ACC112 (cell line): ENCODE data around the gene SMPX.

ENCODE experiments used
- H2AFZ ChIP-seq: fragments of 200-600 bp; sonication (generic); one replicate; pipeline ENCODE4 v1.6.0; 2017; ENCODE audit warnings: antibody characterized with exemption, low read length; ENCODE audit not compliant: unreplicated experiment
- H3K27ac ChIP-seq: fragments of 200-600 bp; sonication (generic); 2 replicates; pipeline ENCODE4 v1.5.1; 2014; ENCODE audit warnings: low read depth, mild to moderate bottlenecking, antibody characterized with exemption, low read length, moderate library complexity
- H3K27me3 ChIP-seq: fragments of 200-600 bp; sonication (generic); 2 replicates; pipeline ENCODE4 v1.6.1; 2014; ENCODE audit warnings: mild to moderate bottlenecking, antibody characterized with exemption, low read length, moderate library complexity, mixed read lengths; ENCODE audit not compliant: insufficient read depth
- H3K36me3 ChIP-seq: fragments of 200-600 bp; sonication (generic); 2 replicates; pipeline ENCODE4 v1.6.1; 2016; ENCODE audit warnings: mild to moderate bottlenecking, antibody characterized with exemption, low read length, moderate library complexity, mixed read lengths; ENCODE audit not compliant: insufficient read depth
- H3K4me1 ChIP-seq: fragments of 200-600 bp; sonication (generic); one replicate; pipeline ENCODE4 v1.6.1; 2016; ENCODE audit warnings: low read length, mixed read lengths; ENCODE audit not compliant: insufficient read depth, unreplicated experiment, control insufficient read depth
- H3K4me3 ChIP-seq: fragments of 200-600 bp; sonication (generic); 2 replicates; pipeline ENCODE4 v1.5.1; 2014; ENCODE audit warnings: mild to moderate bottlenecking, low read depth, low read length
- H3K79me2 ChIP-seq: fragments of 200-600 bp; sonication (generic); one replicate; pipeline ENCODE4 v1.6.0; 2016; ENCODE audit warnings: low read length; ENCODE audit not compliant: control insufficient read depth, unreplicated experiment, insufficient read depth

Gene SMPX

GRCh38 chrX:21683941-21684340, 74.0 kb downstream of the SMPX start:
- Histone ChIP-seq H2AFZ (no peak overlapping the region), H3K27ac (no peak overlapping the region)

GRCh38 chrX:21678048-21678612, 79.8 kb downstream of the SMPX start:
- Histone ChIP-seq H3K36me3 (no peaks in the 10 kb centered on the region), H3K4me1 (no peaks in the 10 kb centered on the region), H3K27ac (no peak overlapping the region), H3K27me3 (no peaks in the 10 kb centered on the region), H3K4me3 (no peak overlapping the region), H2AFZ (no peak overlapping the region), H3K79me2 (no peaks in the 10 kb centered on the region)

More at GRCh38 chrX:21683941-21684340, 74.0 kb downstream of the SMPX start:
- Histone ChIP-seq H3K79me2 (no peaks in the 10 kb centered on the region), H3K4me3 (no peak overlapping the region), H3K4me1 (no peaks in the 10 kb centered on the region), H3K36me3 (no peaks in the 10 kb centered on the region), H3K27me3 (no peaks in the 10 kb centered on the region)

- Histone ChIP-seq H3K4me1 (no peaks in the 10 kb centered on the region), H3K36me3 (no peaks in the 10 kb centered on the region), H3K27me3 (no peaks in the 10 kb centered on the region), H2AFZ (no peak overlapping the region), H3K27ac (no peak overlapping the region), H3K4me3 (no peak overlapping the region), H3K79me2 (no peaks in the 10 kb centered on the region)
Measured at GRCh38 chrX:21675931-21676330, 82.0 kb downstream of the SMPX start.

GRCh38 chrX:21674430-21675186, 83.3 kb downstream of the SMPX start:
- H2AFZ ChIP-seq: no peak overlapping the region
- no peaks in the 10 kb centered on the region for H3K36me3 ChIP-seq
- no peaks in the 10 kb centered on the region for H3K79me2 ChIP-seq
- no peaks in the 10 kb centered on the region for H3K27me3 ChIP-seq
- H3K4me3 ChIP-seq: no peak overlapping the region
- H3K27ac ChIP-seq: no peak overlapping the region
- no peaks in the 10 kb centered on the region for H3K4me1 ChIP-seq

- Histone ChIP-seq H3K79me2 (no peaks in the 10 kb centered on the region), H3K27me3 (peaks cover 12% of the 10 kb centered on the region; the same call in 1 of the 2 replicates), H3K4me1 (no peaks in the 10 kb centered on the region), H2AFZ (no peak overlapping the region), H3K4me3 (no peak overlapping the region), H3K36me3 (no peaks in the 10 kb centered on the region), H3K27ac (no peak overlapping the region)
Measured at GRCh38 chrX:21666679-21667078, 91.2 kb downstream of the SMPX start.

GRCh38 chrX:21666252-21666651, 91.7 kb downstream of the SMPX start:
- Histone ChIP-seq H3K79me2 (no peaks in the 10 kb centered on the region), H3K27ac (no peak overlapping the region), H3K36me3 (no peaks in the 10 kb centered on the region), H3K4me3 (no peak overlapping the region), H2AFZ (no peak overlapping the region), H3K4me1 (no peaks in the 10 kb centered on the region), H3K27me3 (peaks cover 12% of the 10 kb centered on the region; the same call in 1 of the 2 replicates)

GRCh38 chrX:21662761-21663160, 95.2 kb downstream of the SMPX start:
- Histone ChIP-seq H3K27ac (no peak overlapping the region), H3K27me3 (peaks cover 26% of the 10 kb centered on the region; the same call in 1 of the 2 replicates), H3K79me2 (no peaks in the 10 kb centered on the region), H3K4me3 (no peak overlapping the region), H3K36me3 (no peaks in the 10 kb centered on the region), H2AFZ (no peak overlapping the region), H3K4me1 (no peaks in the 10 kb centered on the region)

- Histone ChIP-seq H2AFZ (no peak overlapping the region), H3K36me3 (no peaks in the 10 kb centered on the region), H3K27me3 (peaks cover 33% of the 10 kb centered on the region; the same call in 1 of the 2 replicates), H3K4me3 (no peak overlapping the region), H3K79me2 (no peaks in the 10 kb centered on the region), H3K27ac (no peak overlapping the region), H3K4me1 (no peaks in the 10 kb centered on the region)
Measured at GRCh38 chrX:21661316-21661715, 96.6 kb downstream of the SMPX start.

- Histone ChIP-seq H3K4me1 (no peaks in the 10 kb centered on the region), H3K36me3 (no peaks in the 10 kb centered on the region), H3K4me3 (no peak overlapping the region), H3K27me3 (peaks cover 36% of the 10 kb centered on the region; the same call in 1 of the 2 replicates), H3K79me2 (no peaks in the 10 kb centered on the region), H3K27ac (no peak overlapping the region), H2AFZ (no peak overlapping the region)
Measured at GRCh38 chrX:21660156-21660555, 97.8 kb downstream of the SMPX start.

GRCh38 chrX:21659320-21659719, 98.6 kb downstream of the SMPX start:
- Histone ChIP-seq H2AFZ (no peak overlapping the region), H3K36me3 (no peaks in the 10 kb centered on the region), H3K27ac (no peak overlapping the region), H3K4me3 (no peak overlapping the region), H3K27me3 (peaks cover 34% of the 10 kb centered on the region; the same call in 1 of the 2 replicates), H3K79me2 (no peaks in the 10 kb centered on the region), H3K4me1 (no peaks in the 10 kb centered on the region)

GRCh38 chrX:21658746-21659145, 99.2 kb downstream of the SMPX start:
- H3K27me3 ChIP-seq: peaks cover 33% of the 10 kb centered on the region; the same call in 1 of the 2 replicates
- no peak overlapping the region for H3K27ac ChIP-seq
- peak overlapping the region; percentile 67 for H3K4me3 ChIP-seq
- no peaks in the 10 kb centered on the region for H3K4me1 ChIP-seq
- H2AFZ ChIP-seq: no peak overlapping the region
- H3K79me2 ChIP-seq: no peaks in the 10 kb centered on the region
- no peaks in the 10 kb centered on the region for H3K36me3 ChIP-seq
